ENCODE data around the gene GGA2. TPM values are rescaled to one million over a fixed set of nuclear protein-coding genes. Genes with fewer than 3 reads are reported as not detected.

Gene GGA2
- total RNA-seq, 1 donor from 2014 or later = 180 TPM

DNA sequence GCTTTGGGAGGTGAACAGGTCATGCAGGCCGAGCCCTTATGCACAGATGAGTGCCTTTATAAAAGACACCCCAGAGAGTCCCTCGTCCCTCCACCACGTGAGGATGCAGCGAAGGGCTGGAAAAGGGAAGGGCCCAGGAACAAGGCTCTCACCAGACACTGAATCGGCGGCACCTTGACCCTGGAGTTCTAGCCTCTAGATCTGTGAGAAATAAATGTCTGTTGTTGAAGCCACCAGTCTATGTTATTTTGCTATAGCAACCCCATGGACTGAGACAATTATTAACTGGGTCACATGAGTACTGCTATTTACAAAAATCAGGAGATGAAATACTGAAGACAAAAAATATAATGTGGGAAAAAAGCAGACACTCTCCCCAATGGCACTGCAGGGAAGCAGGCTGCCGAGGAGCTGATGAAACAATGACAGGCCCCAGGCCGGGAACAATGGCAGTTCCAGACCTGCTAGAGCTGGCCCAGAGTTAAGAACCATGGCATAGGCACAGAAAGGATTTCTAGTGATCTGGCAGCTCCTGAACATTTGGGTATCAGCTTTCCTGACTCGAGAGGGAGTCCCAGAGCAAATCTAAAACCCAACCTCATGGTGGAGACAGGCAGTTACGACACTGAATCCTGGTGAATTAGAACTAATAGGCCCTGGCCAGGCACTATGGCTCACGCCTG is 17.8 kb upstream of the GGA2 start:
- Histone ChIP-seq H3K36me3 (no peaks in the 10 kb centered on the region), H3K4me2 (no peak overlapping the region), H3K9ac (no peak overlapping the region), H3K27me3 (no peaks in the 10 kb centered on the region), H3K4me3 (no peak overlapping the region), H3K4me1 (no peaks in the 10 kb centered on the region), H4K20me1 (ENCODE audit: low read depth) (no peaks in the 10 kb centered on the region), H3K27ac (no peak overlapping the region), H3K9me3 (ENCODE audit: low read depth) (no peaks in the 10 kb centered on the region), H2AFZ (replicated peaks) (no peak overlapping the region), H3K79me2 (ENCODE audit: low read depth) (no peaks in the 10 kb centered on the region), H3F3A (ENCODE audit: low read depth) (no peaks in the 10 kb centered on the region)
- Mint-ChIP-seq H3K27me3 (ENCODE audit: insufficient read depth, low read depth) (no peaks in the 10 kb centered on the region), H3K4me3 (no peak overlapping the region), H3K4me1 (no peaks in the 10 kb centered on the region), H3K36me3 (peaks cover 17% of the 10 kb centered on the region), H3K9me3 (no peaks in the 10 kb centered on the region), H3K27ac (peak overlapping the region; percentile 11)
- TF ChIP-seq EZH2 (IDR thresholded peaks at IDR 0.05) (no peak), EZH2phosphoT487 (IDR thresholded peaks at IDR 0.05) (no peak), CTCF (IDR thresholded peaks at IDR 0.05) (no peak)
- DNase-seq (ENCODE audit: low spot score) = peak; percentile 23

DNA sequence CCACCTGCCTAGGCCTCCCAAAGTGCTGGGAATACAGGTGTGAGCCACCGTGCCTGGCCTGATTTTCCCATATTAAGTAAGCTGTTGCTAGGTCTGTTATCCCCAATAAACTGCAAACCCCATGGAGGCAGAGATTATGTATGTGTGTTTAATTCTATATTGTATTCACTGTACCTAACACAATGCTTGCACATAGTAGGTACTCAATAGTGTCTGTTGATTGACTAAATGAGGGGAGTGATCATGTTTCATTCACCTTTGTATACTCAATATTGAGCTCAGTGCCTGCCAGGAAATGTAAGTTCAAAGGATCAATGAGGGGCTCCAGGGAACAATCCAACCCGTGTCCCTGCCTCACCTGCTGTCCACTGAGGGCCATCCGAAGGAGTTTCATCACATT is 14.6 kb upstream of the GGA2 start:
- no peak for DNase-seq (ENCODE audit: low spot score)
- Mint-ChIP-seq H3K27me3 (ENCODE audit: insufficient read depth, low read depth) (no peaks in the 10 kb centered on the region), H3K4me1 (no peaks in the 10 kb centered on the region), H3K27ac (no peak overlapping the region), H3K9me3 (no peaks in the 10 kb centered on the region), H3K4me3 (no peak overlapping the region), H3K36me3 (peaks cover 24% of the 10 kb centered on the region)
- H3K4me1 ChIP-seq = no peaks in the 10 kb centered on the region
- no peaks in the 10 kb centered on the region for H3K9me3 ChIP-seq (ENCODE audit: low read depth)
- no peak overlapping the region for H3K4me3 ChIP-seq
- H3F3A ChIP-seq (ENCODE audit: low read depth) = no peaks in the 10 kb centered on the region
- no peak overlapping the region for H3K9ac ChIP-seq
- H2AFZ ChIP-seq (replicated peaks) = no peak overlapping the region
- no peaks in the 10 kb centered on the region for H3K27me3 ChIP-seq
- no peak overlapping the region for H3K27ac ChIP-seq
- no peak overlapping the region for H3K4me2 ChIP-seq
- H3K36me3 ChIP-seq = no peaks in the 10 kb centered on the region
- TF ChIP-seq CTCF (IDR thresholded peaks at IDR 0.05) = no peak
- no peak for TF ChIP-seq EZH2 (IDR thresholded peaks at IDR 0.05)
- no peak for TF ChIP-seq EZH2phosphoT487 (IDR thresholded peaks at IDR 0.05)
- no peaks in the 10 kb centered on the region for H4K20me1 ChIP-seq (ENCODE audit: low read depth)
- no peaks in the 10 kb centered on the region for H3K79me2 ChIP-seq (ENCODE audit: low read depth)

GRCh38 chr16:23523876-23524385 is 13.6 kb upstream of the GGA2 start:
- H4K20me1 ChIP-seq (ENCODE audit: low read depth) = no peaks in the 10 kb centered on the region
- H3K9me3 Mint-ChIP-seq = no peaks in the 10 kb centered on the region
- H3K27me3 Mint-ChIP-seq (ENCODE audit: insufficient read depth, low read depth) = no peaks in the 10 kb centered on the region
- H3K4me3 Mint-ChIP-seq = no peak overlapping the region
- no peak for DNase-seq (ENCODE audit: low spot score)
- H3K9ac ChIP-seq = no peak overlapping the region
- no peak for TF ChIP-seq CTCF (IDR thresholded peaks at IDR 0.05)
- TF ChIP-seq EZH2 (IDR thresholded peaks at IDR 0.05) = no peak
- TF ChIP-seq EZH2phosphoT487 (IDR thresholded peaks at IDR 0.05) = no peak
- no peaks in the 10 kb centered on the region for H3K4me1 ChIP-seq
- H2AFZ ChIP-seq (replicated peaks) = no peak overlapping the region
- no peak overlapping the region for H3K4me2 ChIP-seq
- H3F3A ChIP-seq (ENCODE audit: low read depth) = no peaks in the 10 kb centered on the region
- no peaks in the 10 kb centered on the region for H3K79me2 ChIP-seq (ENCODE audit: low read depth)
- peak overlapping the region; percentile 69 for H3K27ac Mint-ChIP-seq
- H3K9me3 ChIP-seq (ENCODE audit: low read depth) = no peaks in the 10 kb centered on the region
- no peak overlapping the region for H3K27ac ChIP-seq
- no peaks in the 10 kb centered on the region for H3K4me1 Mint-ChIP-seq
- no peaks in the 10 kb centered on the region for H3K36me3 ChIP-seq
- peaks cover 26% of the 10 kb centered on the region for H3K36me3 Mint-ChIP-seq
- no peaks in the 10 kb centered on the region for H3K27me3 ChIP-seq
- no peak overlapping the region for H3K4me3 ChIP-seq
